DND-41 (cell line): ENCODE results near the gene HRC.
A peak's percentile ranks its signal among the peaks of the same experiment; 100 is the strongest.

Experiments used
- ATAC-seq: fragments of 200-7000 bp; cut with Tn5 transposase; 3 replicates; pipeline ENCODE4 v1.9.1; 2021; ENCODE audit warnings: low read depth; ENCODE audit not compliant: insufficient read depth
- DNase-seq: peaks from one replicate; pipeline ENCODE4 v3.0.0-alpha.2; 2020
- H2AFZ ChIP-seq: 2 replicates; pipeline ENCODE4 v1.6.0; 2012; ENCODE audit warnings: low read depth, low read length
- H3K27ac ChIP-seq: 2 replicates; pipeline ENCODE4 v1.5.1; 2012; ENCODE audit warnings: low read length, inconsistent platforms
- H3K27me3 ChIP-seq: fragments of 200-600 bp; sonication (generic); 2 replicates; pipeline ENCODE4 v1.6.0; 2012; ENCODE audit warnings: low read length, mild to moderate bottlenecking, inconsistent platforms; ENCODE audit not compliant: insufficient read depth, poor library complexity
- H3K36me3 ChIP-seq: 2 replicates; pipeline ENCODE4 v1.5.1; 2012; ENCODE audit warnings: low read length, inconsistent platforms; ENCODE audit not compliant: insufficient read depth
- H3K4me1 ChIP-seq: 2 replicates; pipeline ENCODE4 v1.5.1; 2012; ENCODE audit warnings: mild to moderate bottlenecking, low read length; ENCODE audit not compliant: insufficient read depth
- H3K4me2 ChIP-seq: 2 replicates; pipeline ENCODE4 v1.6.0; 2012; ENCODE audit warnings: mild to moderate bottlenecking, moderate library complexity, low read length, inconsistent platforms; ENCODE audit not compliant: insufficient read depth
- H3K4me3 ChIP-seq, 2 experiments: fragments of 200-600 bp in 1 of 2; shearing (Covaris generic) in 1 of 2; 2 replicates each; pipeline ENCODE4 v1.5.1; 2012 to 2016; ENCODE audit warnings: inconsistent platforms in 2 of 2, low read length in 2 of 2, mild to moderate bottlenecking in 2 of 2, low read depth in 1 of 2, moderate library complexity in 1 of 2
- H3K79me2 ChIP-seq: 2 replicates; pipeline ENCODE4 v1.6.0; 2012; ENCODE audit warnings: low read length, inconsistent platforms; ENCODE audit not compliant: insufficient read depth
- H3K9ac ChIP-seq: 2 replicates; pipeline ENCODE4 v1.6.0; 2012; ENCODE audit warnings: low read depth, mild to moderate bottlenecking, inconsistent platforms, low read length, moderate library complexity
- H3K9me3 ChIP-seq: 2 replicates; pipeline ENCODE4 v1.5.1; 2012; ENCODE audit warnings: low read length, moderate library complexity, mild to moderate bottlenecking, inconsistent platforms; ENCODE audit not compliant: insufficient read depth, severe bottlenecking
- H4K20me1 ChIP-seq: 2 replicates; pipeline ENCODE4 v1.6.0; 2012; ENCODE audit warnings: low read length; ENCODE audit not compliant: insufficient read depth
- CTCF ChIP-seq: IDR thresholded peaks from 2 replicates; pipeline ENCODE4 v1.5.1; 2012; ENCODE audit warnings: borderline replicate concordance, low read length, moderate library complexity, mild to moderate bottlenecking; ENCODE audit not compliant: poor library complexity, severe bottlenecking; ENCODE audit errors: extremely low read depth
- EZH2 ChIP-seq: IDR thresholded peaks from 3 replicates; pipeline ENCODE4 v1.6.1; 2012; ENCODE audit warnings: borderline replicate concordance, low read depth, mild to moderate bottlenecking, moderate library complexity, low read length, inconsistent platforms; ENCODE audit not compliant: severe bottlenecking

HRC gene

GRCh38 chr19:49107625-49108459 lies 47.4 kb downstream of the HRC start:
- Histone ChIP-seq H3K9ac (no peak overlapping the region), H3K4me3 (no peak overlapping the region), H3K4me1 (peaks cover under 1% of the 10 kb centered on the region; the same call in 1 of the 2 replicates), H4K20me1 (peaks cover 63% of the 10 kb centered on the region), H3K27me3 (no peaks in the 10 kb centered on the region), H3K79me2 (peaks cover 6% of the 10 kb centered on the region; the same call in 1 of the 2 replicates), H3K4me2 (no peak overlapping the region), H3K27ac (no peak overlapping the region), H3K9me3 (no peaks in the 10 kb centered on the region), H2AFZ (no peak overlapping the region), H3K36me3 (peaks cover 70% of the 10 kb centered on the region)
- TF ChIP-seq EZH2 (no peak), CTCF (no peak)
- DNase-seq (no peak), ATAC-seq (no peak)

DNA sequence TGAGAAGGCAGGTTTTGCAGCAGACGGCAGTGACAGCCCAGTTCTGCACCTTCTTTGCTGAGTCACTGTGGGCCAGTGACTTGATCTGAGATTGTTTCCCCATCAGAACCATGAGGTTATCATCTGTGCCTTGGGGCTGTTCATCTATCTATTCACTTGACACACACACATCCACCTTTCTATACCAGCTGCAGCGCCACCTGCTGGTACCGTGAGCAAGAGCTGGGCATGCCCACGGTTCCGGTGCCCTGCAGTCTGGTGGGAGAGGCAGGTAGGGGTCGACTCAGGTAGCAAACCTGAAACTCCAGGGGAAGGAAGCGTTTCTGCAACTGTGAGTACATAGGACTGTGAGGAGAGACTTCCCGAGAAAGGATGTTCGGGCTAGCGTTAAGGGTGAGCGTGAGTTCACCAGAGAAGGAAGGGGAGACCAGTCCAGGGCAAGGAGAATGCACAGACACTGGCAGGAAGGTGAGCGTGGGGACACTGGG lies 48.5 kb downstream of the HRC start:
- Histone ChIP-seq H2AFZ (no peak overlapping the region), H3K36me3 (peaks cover 82% of the 10 kb centered on the region), H3K4me3 (no peak overlapping the region), H3K4me2 (no peak overlapping the region), H3K27me3 (no peaks in the 10 kb centered on the region), H3K79me2 (peaks cover 9% of the 10 kb centered on the region; the same call in 1 of the 2 replicates), H4K20me1 (peaks cover 72% of the 10 kb centered on the region), H3K4me1 (no peaks in the 10 kb centered on the region), H3K9ac (no peak overlapping the region), H3K9me3 (no peaks in the 10 kb centered on the region), H3K27ac (no peak overlapping the region)
- TF ChIP-seq EZH2 (no peak), CTCF (peak; percentile 91)
- ATAC-seq (peak; percentile 74), DNase-seq (peak; percentile 69)

GRCh38 chr19:49104229-49104864 lies 50.8 kb downstream of the HRC start:
- Histone ChIP-seq H4K20me1 (peaks cover 84% of the 10 kb centered on the region), H3K9ac (no peak overlapping the region), H3K4me3 (no peak overlapping the region), H3K27ac (no peak overlapping the region), H3K9me3 (no peaks in the 10 kb centered on the region), H3K27me3 (no peaks in the 10 kb centered on the region), H3K4me1 (no peaks in the 10 kb centered on the region), H3K4me2 (no peak overlapping the region), H2AFZ (no peak overlapping the region), H3K79me2 (peaks cover 24% of the 10 kb centered on the region), H3K36me3 (peaks cover 99% of the 10 kb centered on the region)
- TF ChIP-seq EZH2 (no peak), CTCF (no peak)
- DNase-seq (no peak), ATAC-seq (no peak)
